HG02884 (cell line): ENCODE data around the gene PIK3R6.
"Not testable (repeated sequence)": the region's sequence is repeated elsewhere in the genome, so short reads cannot be mapped to it uniquely, and the experiment has no call there.

Source experiments
- ATAC-seq: cut with Tn5 transposase; IDR thresholded peaks from one replicate; pipeline ENCODE4 v1.9.1; 2021; ENCODE audit warnings: mild to moderate bottlenecking, moderate library complexity; ENCODE audit not compliant: unreplicated experiment

Gene PIK3R6

GRCh38 chr17:8873801-8874715, 6.6 kb upstream of the PIK3R6 start:
- ATAC-seq = no peak

- ATAC-seq = no peak
Measured at GRCh38 chr17:8872705-8873435, 5.4 kb upstream of the PIK3R6 start.

GRCh38 chr17:8872036-8872704, 4.7 kb upstream of the PIK3R6 start:
- no peak for ATAC-seq

- ATAC-seq = no peak
Measured at GRCh38 chr17:8871081-8871581, 3.7 kb upstream of the PIK3R6 start.

- ATAC-seq = no peak
Measured at GRCh38 chr17:8870406-8871040, 3.0 kb upstream of the PIK3R6 start.

- ATAC-seq = no peak
Measured at GRCh38 chr17:8869114-8869815, 1.8 kb upstream of the PIK3R6 start.

- no peak for ATAC-seq
Measured at GRCh38 chr17:8868529-8868951, 1.1 kb upstream of the PIK3R6 start.

- no peak for ATAC-seq
Measured at GRCh38 chr17:8868092-8868491, 618 bp upstream of the PIK3R6 start.

- no peak for ATAC-seq
Measured at GRCh38 chr17:8865811-8866210, 1.7 kb downstream of the PIK3R6 start.

- ATAC-seq = no peak
Measured at GRCh38 chr17:8865385-8865784, 2.1 kb downstream of the PIK3R6 start.

GRCh38 chr17:8862213-8863056, 5.0 kb downstream of the PIK3R6 start:
- no peak for ATAC-seq

GRCh38 chr17:8861495-8862181, 5.8 kb downstream of the PIK3R6 start:
- no peak for ATAC-seq

- ATAC-seq = no peak
Measured at GRCh38 chr17:8859804-8860430, 7.6 kb downstream of the PIK3R6 start.

GRCh38 chr17:8859027-8859803, 8.3 kb downstream of the PIK3R6 start:
- ATAC-seq = no peak

- ATAC-seq = no peak
Measured at GRCh38 chr17:8857919-8858318, 9.6 kb downstream of the PIK3R6 start.

- ATAC-seq = no peak
Measured at GRCh38 chr17:8856869-8857575, 10.5 kb downstream of the PIK3R6 start.

GRCh38 chr17:8856205-8856603, 11.3 kb downstream of the PIK3R6 start:
- ATAC-seq = not testable (repeated sequence)
